PC-3 (cell line): ENCODE data around the gene FCN3.

Experiments
- EZH2phosphoT487 ChIP-seq: fragments of 300-600 bp; sonication (generic); IDR thresholded peaks from 2 replicates; pipeline ENCODE4 v1.6.1; 2018; ENCODE audit warnings: mild to moderate bottlenecking, antibody characterized with exemption, low read length, borderline replicate concordance
- TF ChIP-seq, protein P1 (sequence below): fragments of 300-600 bp; sonication (generic); conservative IDR thresholded peaks from 2 replicates; pipeline ENCODE4 v1.5.1; 2017; ENCODE audit warnings: antibody characterized with exemption, low read depth, mild to moderate bottlenecking, low read length

DNA sequence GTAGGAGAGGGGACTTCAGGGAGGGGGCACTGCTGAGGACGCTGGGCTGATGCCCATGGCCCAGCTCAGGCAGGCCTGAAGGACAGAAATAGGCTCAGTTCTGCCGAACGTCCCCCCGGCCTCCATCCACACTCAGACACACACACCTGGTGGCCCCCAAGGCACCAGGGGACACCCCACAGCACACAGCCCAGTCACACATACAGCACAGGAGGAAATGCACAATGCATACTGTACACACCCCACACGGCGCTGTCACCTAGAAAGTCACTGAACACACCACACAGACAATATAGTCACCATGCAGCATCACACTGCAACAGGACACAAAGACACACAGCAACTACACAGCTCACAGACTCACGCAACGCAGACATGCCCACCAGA, 32.2 kb downstream of the FCN3 start:
- TF ChIP-seq, protein P1, sequence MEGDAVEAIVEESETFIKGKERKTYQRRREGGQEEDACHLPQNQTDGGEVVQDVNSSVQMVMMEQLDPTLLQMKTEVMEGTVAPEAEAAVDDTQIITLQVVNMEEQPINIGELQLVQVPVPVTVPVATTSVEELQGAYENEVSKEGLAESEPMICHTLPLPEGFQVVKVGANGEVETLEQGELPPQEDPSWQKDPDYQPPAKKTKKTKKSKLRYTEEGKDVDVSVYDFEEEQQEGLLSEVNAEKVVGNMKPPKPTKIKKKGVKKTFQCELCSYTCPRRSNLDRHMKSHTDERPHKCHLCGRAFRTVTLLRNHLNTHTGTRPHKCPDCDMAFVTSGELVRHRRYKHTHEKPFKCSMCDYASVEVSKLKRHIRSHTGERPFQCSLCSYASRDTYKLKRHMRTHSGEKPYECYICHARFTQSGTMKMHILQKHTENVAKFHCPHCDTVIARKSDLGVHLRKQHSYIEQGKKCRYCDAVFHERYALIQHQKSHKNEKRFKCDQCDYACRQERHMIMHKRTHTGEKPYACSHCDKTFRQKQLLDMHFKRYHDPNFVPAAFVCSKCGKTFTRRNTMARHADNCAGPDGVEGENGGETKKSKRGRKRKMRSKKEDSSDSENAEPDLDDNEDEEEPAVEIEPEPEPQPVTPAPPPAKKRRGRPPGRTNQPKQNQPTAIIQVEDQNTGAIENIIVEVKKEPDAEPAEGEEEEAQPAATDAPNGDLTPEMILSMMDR, result no peak
- TF ChIP-seq EZH2phosphoT487, result no peak
